Panc1 (cell line): ENCODE measurements around the gene HERC6.

Source experiments
- CTCF ChIP-seq: fragments of 450-650 bp; IDR thresholded peaks from 2 replicates; pipeline ENCODE4 v1.5.1; 2017; ENCODE audit warnings: mild to moderate bottlenecking
- POLR2AphosphoS5 ChIP-seq: IDR thresholded peaks from 2 replicates; pipeline ENCODE4 v1.6.1; 2012; ENCODE audit warnings: mild to moderate bottlenecking, low read depth, low read length, moderate library complexity
- REST ChIP-seq, 2 experiments: IDR thresholded peaks; 2 replicates each; pipeline ENCODE4 v1.6.1; 2011 to 2012; ENCODE audit warnings: low read depth in 2 of 2, control low read depth in 1 of 2, low read length in 1 of 2, mild to moderate bottlenecking in 1 of 2, moderate library complexity in 1 of 2; ENCODE audit not compliant: insufficient read depth in 1 of 2
- SIN3A ChIP-seq: IDR thresholded peaks from 2 replicates; pipeline ENCODE4 v1.6.1; 2012; ENCODE audit warnings: low read depth, mild to moderate bottlenecking, low read length, moderate library complexity, borderline replicate concordance; ENCODE audit not compliant: insufficient read depth

GRCh38 chr4:88414755-88415154 lies 36.1 kb downstream of the HERC6 start:
- no peak for TF ChIP-seq SIN3A
- TF ChIP-seq CTCF, result no peak
- TF ChIP-seq POLR2AphosphoS5, result no peak
- no peak for TF ChIP-seq REST (IDR thresholded peaks at IDR 0.05; ENCODE audit: insufficient read depth in 1 of 2, low read depth in 2 of 2, low read length in 1 of 2)
